HEK293 (cell line): ENCODE results near the gene AGO4.
"Not testable (repeated sequence)": the region's sequence is repeated elsewhere in the genome, so short reads cannot be mapped to it uniquely, and the experiment has no call there.

ENCODE experiments used
- GLI4 ChIP-seq: fragments of 450-650 bp; formaldehyde crosslinking; IDR thresholded peaks from 2 replicates; pipeline ENCODE4 v1.5.1; 2016; ENCODE audit warnings: missing biosample characterization, missing genetic modification characterization
- KLF1 ChIP-seq: fragments of 450-650 bp; formaldehyde crosslinking; IDR thresholded peaks from 2 replicates; pipeline ENCODE4 v1.5.1; 2016; ENCODE audit warnings: missing biosample characterization, missing genetic modification characterization
- MEIS1 ChIP-seq: sonication (generic); formaldehyde crosslinking; IDR thresholded peaks from 2 replicates; pipeline ENCODE4 v1.8.1; 2022; ENCODE audit warnings: missing genetic modification reagents, mild to moderate bottlenecking, borderline replicate concordance
- ZBTB1 ChIP-seq: fragments of 450-650 bp; formaldehyde crosslinking; IDR thresholded peaks from 2 replicates; pipeline ENCODE4 v1.5.1; 2016; ENCODE audit warnings: missing biosample characterization, missing genetic modification characterization
- ZNF48 ChIP-seq: fragments of 450-650 bp; formaldehyde crosslinking; IDR thresholded peaks from 2 replicates; pipeline ENCODE4 v1.5.1; 2016; ENCODE audit warnings: missing biosample characterization, missing genetic modification characterization
- ZNF548 ChIP-seq: fragments of 450-650 bp; formaldehyde crosslinking; IDR thresholded peaks from 2 replicates; pipeline ENCODE4 v1.5.1; 2016; ENCODE audit warnings: missing biosample characterization, missing genetic modification characterization
- TF ChIP-seq, protein P1 (sequence below): fragments of 450-650 bp; formaldehyde crosslinking; IDR thresholded peaks from 2 replicates; pipeline ENCODE4 v1.5.1; 2016; ENCODE audit warnings: missing biosample characterization, missing genetic modification characterization
- TF ChIP-seq, protein P2 (sequence below): fragments of 450-650 bp; formaldehyde crosslinking; IDR thresholded peaks from 2 replicates; pipeline ENCODE4 v1.5.1; 2017; ENCODE audit warnings: missing biosample characterization, missing genetic modification characterization
- TF ChIP-seq, protein P3 (sequence below): fragments of 450-650 bp; formaldehyde crosslinking; IDR thresholded peaks from 2 replicates; pipeline ENCODE4 v1.5.1; 2016; ENCODE audit warnings: missing biosample characterization, missing genetic modification characterization

DNA sequence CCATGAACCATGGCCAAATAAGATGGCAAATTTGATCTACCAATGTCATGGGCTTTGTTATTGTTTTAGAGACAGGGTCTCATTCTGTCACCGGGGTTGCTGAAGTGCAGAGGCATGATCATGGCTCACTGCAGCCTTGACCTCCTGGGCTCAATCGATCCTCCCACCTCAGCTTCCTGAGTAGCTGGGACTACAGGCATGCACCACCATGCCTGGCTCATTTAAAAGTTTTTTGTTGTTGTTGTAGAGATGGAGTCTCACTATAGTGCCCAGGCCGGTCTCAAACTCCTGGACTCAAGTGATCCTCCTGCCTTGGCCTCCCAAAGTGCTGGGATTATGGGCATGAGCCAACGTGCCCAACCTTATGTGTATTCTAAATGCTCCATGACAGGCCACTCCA, 66.3 kb downstream of the AGO4 start:
- TF ChIP-seq, protein P1, sequence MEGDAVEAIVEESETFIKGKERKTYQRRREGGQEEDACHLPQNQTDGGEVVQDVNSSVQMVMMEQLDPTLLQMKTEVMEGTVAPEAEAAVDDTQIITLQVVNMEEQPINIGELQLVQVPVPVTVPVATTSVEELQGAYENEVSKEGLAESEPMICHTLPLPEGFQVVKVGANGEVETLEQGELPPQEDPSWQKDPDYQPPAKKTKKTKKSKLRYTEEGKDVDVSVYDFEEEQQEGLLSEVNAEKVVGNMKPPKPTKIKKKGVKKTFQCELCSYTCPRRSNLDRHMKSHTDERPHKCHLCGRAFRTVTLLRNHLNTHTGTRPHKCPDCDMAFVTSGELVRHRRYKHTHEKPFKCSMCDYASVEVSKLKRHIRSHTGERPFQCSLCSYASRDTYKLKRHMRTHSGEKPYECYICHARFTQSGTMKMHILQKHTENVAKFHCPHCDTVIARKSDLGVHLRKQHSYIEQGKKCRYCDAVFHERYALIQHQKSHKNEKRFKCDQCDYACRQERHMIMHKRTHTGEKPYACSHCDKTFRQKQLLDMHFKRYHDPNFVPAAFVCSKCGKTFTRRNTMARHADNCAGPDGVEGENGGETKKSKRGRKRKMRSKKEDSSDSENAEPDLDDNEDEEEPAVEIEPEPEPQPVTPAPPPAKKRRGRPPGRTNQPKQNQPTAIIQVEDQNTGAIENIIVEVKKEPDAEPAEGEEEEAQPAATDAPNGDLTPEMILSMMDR (tag by site-specific recombination): not testable (repeated sequence)
- TF ChIP-seq ZNF48; MEIS1 (CRISPR knock-in tag); ZBTB1 (tag by site-specific recombination); KLF1 (tag by site-specific recombination); ZNF548 (tag by site-specific recombination); GLI4 (tag by site-specific recombination): not testable (repeated sequence)
- TF ChIP-seq, protein P2, sequence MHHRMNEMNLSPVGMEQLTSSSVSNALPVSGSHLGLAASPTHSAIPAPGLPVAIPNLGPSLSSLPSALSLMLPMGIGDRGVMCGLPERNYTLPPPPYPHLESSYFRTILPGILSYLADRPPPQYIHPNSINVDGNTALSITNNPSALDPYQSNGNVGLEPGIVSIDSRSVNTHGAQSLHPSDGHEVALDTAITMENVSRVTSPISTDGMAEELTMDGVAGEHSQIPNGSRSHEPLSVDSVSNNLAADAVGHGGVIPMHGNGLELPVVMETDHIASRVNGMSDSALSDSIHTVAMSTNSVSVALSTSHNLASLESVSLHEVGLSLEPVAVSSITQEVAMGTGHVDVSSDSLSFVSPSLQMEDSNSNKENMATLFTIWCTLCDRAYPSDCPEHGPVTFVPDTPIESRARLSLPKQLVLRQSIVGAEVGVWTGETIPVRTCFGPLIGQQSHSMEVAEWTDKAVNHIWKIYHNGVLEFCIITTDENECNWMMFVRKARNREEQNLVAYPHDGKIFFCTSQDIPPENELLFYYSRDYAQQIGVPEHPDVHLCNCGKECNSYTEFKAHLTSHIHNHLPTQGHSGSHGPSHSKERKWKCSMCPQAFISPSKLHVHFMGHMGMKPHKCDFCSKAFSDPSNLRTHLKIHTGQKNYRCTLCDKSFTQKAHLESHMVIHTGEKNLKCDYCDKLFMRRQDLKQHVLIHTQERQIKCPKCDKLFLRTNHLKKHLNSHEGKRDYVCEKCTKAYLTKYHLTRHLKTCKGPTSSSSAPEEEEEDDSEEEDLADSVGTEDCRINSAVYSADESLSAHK: not testable (repeated sequence)
- TF ChIP-seq, protein P3, sequence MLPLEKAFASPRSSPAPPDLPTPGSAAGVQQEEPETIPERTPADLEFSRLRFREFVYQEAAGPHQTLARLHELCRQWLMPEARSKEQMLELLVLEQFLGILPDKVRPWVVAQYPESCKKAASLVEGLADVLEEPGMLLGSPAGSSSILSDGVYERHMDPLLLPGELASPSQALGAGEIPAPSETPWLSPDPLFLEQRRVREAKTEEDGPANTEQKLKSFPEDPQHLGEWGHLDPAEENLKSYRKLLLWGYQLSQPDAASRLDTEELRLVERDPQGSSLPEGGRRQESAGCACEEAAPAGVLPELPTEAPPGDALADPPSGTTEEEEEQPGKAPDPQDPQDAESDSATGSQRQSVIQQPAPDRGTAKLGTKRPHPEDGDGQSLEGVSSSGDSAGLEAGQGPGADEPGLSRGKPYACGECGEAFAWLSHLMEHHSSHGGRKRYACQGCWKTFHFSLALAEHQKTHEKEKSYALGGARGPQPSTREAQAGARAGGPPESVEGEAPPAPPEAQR (tag by site-specific recombination): not testable (repeated sequence)
